ENCODE results near the gene ALK.

The ALK gene

GRCh38 chr2:29706171-29706720 is 215.1 kb downstream of the ALK start:
- DNase-seq, result no peak

DNA sequence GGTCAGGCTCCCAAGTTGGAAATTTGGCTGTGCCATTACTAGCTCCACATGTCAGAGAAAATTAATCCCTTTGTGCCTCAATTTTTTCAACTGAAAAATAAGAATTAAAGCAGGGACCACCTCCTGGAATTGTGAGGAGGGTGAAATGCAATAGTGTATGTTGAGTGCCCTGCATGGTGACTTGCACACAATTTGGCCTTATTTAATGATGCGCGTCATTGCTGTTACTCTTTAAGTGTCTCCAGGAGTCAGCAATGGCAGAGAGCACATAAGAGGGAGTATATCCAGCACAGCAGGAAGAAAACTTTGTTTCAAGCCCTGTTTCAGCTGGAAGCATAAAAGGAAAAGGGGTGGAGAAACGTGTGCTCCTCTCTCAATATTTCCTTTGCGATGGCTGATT is 215.8 kb downstream of the ALK start:
- no peak for DNase-seq

- DNase-seq, result no peak
Observed at GRCh38 chr2:29703336-29703735, 218.1 kb downstream of the ALK start.

GRCh38 chr2:29702276-29702675 is 219.1 kb downstream of the ALK start:
- DNase-seq, result no peak

DNA sequence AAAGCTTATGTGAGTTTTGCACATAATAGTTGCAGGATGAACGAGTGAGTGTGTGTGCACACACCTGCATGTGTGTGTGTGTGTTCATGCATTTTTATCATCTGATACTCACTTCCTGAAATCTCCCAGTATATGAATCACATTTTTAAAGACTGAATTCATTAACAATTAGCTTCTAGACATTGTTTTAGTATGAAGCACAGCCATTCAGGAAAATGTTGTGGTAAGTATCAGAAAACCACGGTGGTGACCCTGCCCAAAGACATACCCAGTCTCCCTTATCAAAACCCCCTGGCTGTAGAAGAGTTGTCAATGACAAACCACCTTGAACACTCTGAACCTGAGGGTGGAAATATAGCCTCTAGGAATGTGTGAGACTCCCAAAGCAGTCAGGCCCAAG is 220.8 kb downstream of the ALK start:
- no peak for DNase-seq

DNA sequence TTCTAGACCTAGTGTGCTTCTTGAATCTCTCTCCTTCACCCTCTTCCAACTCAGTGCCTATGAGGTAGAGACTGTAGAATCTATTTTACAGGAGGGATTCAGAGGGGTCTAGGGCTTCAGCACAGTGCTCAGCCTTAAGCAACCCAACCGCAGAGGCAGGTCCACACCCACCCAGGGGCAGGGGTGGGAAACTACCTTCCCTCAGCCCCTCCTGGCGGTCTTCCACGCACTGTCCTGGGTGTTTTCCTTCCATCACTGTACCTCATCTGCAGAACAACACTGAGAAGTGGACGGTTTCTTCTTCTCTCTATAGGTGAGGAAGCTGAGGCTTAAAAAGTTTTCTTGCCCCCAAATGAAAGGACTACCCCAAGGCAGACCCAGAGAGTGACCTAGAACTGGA is 222.3 kb downstream of the ALK start:
- DNase-seq, result no peak

- DNase-seq, result no peak
Observed at GRCh38 chr2:29698216-29698615, 223.2 kb downstream of the ALK start.

GRCh38 chr2:29697715-29698114 is 223.7 kb downstream of the ALK start:
- no peak for DNase-seq

DNA sequence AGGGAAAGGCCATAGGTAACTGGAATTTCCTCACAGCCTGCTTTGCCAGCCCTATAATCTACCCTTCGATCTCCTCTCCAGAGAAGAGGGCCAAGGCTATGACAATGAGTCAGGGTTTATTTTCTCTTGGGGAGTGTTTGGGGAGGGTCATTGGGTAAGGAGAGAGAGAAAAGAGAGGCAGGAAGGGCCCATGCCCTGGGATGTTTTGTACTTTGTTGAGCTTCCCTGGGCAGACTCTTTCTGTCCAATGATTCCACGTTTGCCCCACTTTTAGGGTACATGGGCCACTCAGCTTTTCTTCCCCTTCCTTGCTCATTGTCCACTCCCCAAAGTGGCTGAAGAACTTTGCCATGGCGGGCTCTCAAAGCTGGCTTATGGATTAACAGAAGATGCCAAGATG is 224.2 kb downstream of the ALK start:
- DNase-seq, result no peak

- no peak for DNase-seq
Observed at GRCh38 chr2:29694741-29695140, 226.6 kb downstream of the ALK start.

DNA sequence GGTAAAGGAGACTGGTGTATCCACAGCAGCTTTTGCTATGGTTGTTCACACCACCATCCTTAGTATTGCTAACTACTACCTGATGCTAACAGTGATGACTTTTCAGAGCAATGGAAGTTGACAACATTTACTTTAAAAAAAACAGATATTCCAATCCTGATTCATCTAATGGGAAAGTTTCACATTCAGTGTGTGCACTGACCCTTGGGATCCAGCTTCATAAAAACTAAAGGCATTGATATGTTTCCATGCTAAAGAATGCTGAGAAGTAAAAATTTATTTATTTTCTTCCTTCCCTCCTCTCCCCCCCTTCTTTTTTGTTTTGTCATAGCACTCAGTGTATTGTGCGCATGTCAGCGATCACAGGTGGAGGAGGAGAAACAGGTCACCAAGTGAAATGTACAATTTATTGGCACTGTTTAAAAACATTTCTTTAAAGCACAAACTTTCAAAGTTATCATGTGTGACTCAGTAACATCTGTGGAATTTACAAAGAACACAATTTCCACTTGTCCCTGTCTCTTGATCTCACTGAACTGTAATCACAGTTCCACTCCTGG is 229.9 kb downstream of the ALK start:
- DNase-seq, result no peak

- no peak for DNase-seq
Observed at GRCh38 chr2:29689666-29690065, 231.7 kb downstream of the ALK start.

GRCh38 chr2:29688429-29688828 is 233.0 kb downstream of the ALK start:
- no peak for DNase-seq

DNA sequence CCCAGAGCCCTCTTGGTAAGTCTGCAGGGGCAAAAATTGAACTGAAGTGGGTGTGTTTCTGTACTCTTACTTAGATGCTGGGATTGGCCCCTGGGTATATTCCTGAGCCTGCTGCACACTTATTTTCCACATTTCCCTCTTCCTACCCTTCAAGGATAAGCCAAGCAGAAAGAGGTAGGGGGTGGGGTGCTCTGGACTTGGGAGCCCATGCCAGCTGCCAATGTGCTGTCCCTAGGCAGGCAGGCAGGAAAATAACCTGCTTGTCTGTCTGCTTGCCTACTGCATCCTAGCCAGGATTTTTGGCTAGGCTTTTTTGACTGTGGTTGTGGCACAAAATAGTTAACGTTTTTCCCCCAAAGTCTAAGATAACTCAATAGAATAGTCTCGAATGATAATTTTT is 234.3 kb downstream of the ALK start:
- DNase-seq, result no peak

- DNase-seq, result no peak
Observed at GRCh38 chr2:29676886-29677453, 244.4 kb downstream of the ALK start.

GRCh38 chr2:29664578-29664977 is 256.8 kb downstream of the ALK start:
- DNase-seq, result no peak

DNA sequence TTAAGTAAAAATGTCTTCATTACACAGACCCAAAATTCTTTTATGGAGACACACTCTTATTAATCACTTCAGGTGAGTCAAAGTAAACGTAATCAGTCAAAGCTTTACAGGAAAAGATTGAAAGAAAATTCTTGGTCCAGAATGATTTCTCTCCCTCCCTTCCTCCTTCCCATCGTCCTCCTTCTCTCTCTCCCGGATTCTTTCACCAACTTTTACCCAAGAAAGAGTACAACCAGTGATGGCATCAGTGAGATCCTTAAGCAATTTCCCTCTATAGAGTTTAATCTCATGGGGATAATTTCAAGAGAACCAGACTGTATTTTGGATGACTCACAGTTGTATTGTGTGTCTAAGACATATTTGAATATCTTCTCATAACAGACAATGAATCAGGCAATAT is 258.1 kb downstream of the ALK start:
- no peak for DNase-seq

DNA sequence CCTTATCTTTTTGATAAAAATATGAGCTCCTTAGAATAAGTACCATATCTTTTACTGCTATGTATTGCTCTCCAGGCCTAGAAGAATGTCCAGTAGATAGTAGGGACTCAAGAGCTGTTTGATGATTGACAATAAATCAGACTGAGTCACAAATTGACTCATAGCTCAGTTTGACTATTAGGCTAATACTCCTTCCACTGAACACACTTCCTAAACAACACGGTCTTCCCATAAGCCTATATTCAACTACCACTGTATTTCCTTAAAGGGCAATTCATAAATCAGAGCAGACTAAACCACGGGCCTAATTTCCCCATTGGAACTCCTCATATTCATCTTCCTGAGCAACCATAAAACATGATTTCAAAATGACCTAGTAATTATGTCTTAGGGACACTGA is 258.5 kb downstream of the ALK start:
- no peak for DNase-seq

DNA sequence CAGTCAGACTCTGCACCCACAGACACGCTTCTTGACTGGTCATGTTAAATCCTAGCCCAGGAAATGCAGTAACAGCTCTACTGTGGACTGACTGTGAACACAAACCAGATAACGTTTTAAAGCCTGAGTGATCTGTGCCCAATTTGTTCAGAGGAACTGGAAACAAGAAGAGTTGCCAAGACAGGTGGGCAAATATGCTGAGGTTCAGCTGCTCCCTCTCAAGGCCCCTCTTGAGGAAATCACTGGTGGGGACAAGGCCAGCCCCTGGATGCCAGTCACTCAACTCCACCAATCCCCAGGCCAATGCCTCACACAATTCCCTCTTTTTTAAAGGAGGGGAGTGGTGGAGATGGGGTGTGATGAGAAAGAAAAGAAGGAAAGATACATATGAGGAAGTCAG is 261.2 kb downstream of the ALK start:
- DNase-seq, result no peak

- no peak for DNase-seq
Observed at GRCh38 chr2:29659178-29659577, 262.2 kb downstream of the ALK start.

GRCh38 chr2:29657674-29658073 is 263.7 kb downstream of the ALK start:
- DNase-seq, result no peak

GRCh38 chr2:29655391-29656086 is 265.8 kb downstream of the ALK start:
- no peak for DNase-seq

- no peak for DNase-seq
Observed at GRCh38 chr2:29650631-29651097, 270.7 kb downstream of the ALK start.

DNA sequence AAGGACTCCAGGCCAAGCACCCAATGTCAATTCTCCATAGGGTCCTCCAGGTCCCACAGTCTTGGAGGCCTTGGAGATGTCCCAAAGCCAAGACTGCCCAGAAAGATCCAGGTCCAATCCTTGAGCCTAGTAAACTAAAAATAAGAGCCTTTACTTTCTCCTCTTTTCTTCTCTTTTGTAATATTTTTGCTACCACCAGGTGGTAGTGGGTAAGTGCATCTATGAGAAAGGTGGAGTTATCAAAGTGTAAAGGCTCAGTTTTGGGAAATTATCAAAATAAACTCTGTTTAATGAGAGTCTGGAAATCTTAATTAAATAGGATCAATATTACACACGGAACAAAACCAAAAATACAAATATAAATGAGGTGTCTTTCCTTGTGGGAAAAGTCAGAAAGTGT is 276.4 kb downstream of the ALK start:
- no peak for DNase-seq
